HL-60 (cell line): ENCODE results near the gene ALPG.

Source experiments
- CTCF ChIP-seq: IDR thresholded peaks from one replicate; pipeline ENCODE4 v1.5.1; 2011; ENCODE audit warnings: low read length, control low read depth, inconsistent platforms; ENCODE audit not compliant: insufficient read depth
- SPI1 ChIP-seq: IDR thresholded peaks from 2 replicates; pipeline ENCODE4 v1.6.1; 2012; ENCODE audit warnings: low read depth, mild to moderate bottlenecking, borderline replicate concordance

- TF ChIP-seq SPI1 (no peak), CTCF (no peak)
Measured at GRCh38 chr2:232434091-232434490, 27.4 kb downstream of the ALPG start.
